ENCODE results near the gene ZBTB7C. TPM values are rescaled to one million over a fixed set of nuclear protein-coding genes. Genes with fewer than 3 reads are reported as not detected.
A peak's percentile ranks its signal among the peaks of the same experiment; 100 is the strongest.

The ZBTB7C gene
- total RNA-seq, 1 donor from 2014 or later: 0.78 TPM

- no peak for DNase-seq
These were observed 9.5 kb upstream of the ZBTB7C start for GRCh38 chr18:48418539-48419276.

- no peak for DNase-seq
These were observed 8.8 kb upstream of the ZBTB7C start for GRCh38 chr18:48417985-48418384.

GRCh38 chr18:48413342-48413741, 4.2 kb upstream of the ZBTB7C start:
- DNase-seq: no peak

GRCh38 chr18:48412339-48412929, 3.3 kb upstream of the ZBTB7C start:
- no peak for DNase-seq

- peak; percentile 83 for DNase-seq
These were observed 1.1 kb upstream of the ZBTB7C start for GRCh38 chr18:48410095-48410920.

GRCh38 chr18:48409591-48410094, 460 bp upstream of the ZBTB7C start:
- no peak for DNase-seq

- DNase-seq: no peak
These were observed 964 bp downstream of the ZBTB7C start for GRCh38 chr18:48408111-48408726.

GRCh38 chr18:48407358-48407757, 1.8 kb downstream of the ZBTB7C start:
- DNase-seq: no peak

- DNase-seq: no peak
These were observed 3.2 kb downstream of the ZBTB7C start for GRCh38 chr18:48405978-48406377.

- DNase-seq: no peak
These were observed 4.3 kb downstream of the ZBTB7C start for GRCh38 chr18:48404716-48405507.

- no peak for DNase-seq
These were observed 6.2 kb downstream of the ZBTB7C start for GRCh38 chr18:48402953-48403352.

- DNase-seq: no peak
These were observed 9.7 kb downstream of the ZBTB7C start for GRCh38 chr18:48399303-48400075.

GRCh38 chr18:48398074-48398473, 11.1 kb downstream of the ZBTB7C start:
- DNase-seq: no peak

GRCh38 chr18:48397021-48397420, 12.2 kb downstream of the ZBTB7C start:
- no peak for DNase-seq

GRCh38 chr18:48396561-48396960, 12.6 kb downstream of the ZBTB7C start:
- DNase-seq: no peak

GRCh38 chr18:48395646-48396045, 13.5 kb downstream of the ZBTB7C start:
- no peak for DNase-seq

- DNase-seq: no peak
These were observed 15.0 kb downstream of the ZBTB7C start for GRCh38 chr18:48394176-48394575.

GRCh38 chr18:48393776-48394175, 15.4 kb downstream of the ZBTB7C start:
- no peak for DNase-seq

GRCh38 chr18:48393170-48393569, 16.0 kb downstream of the ZBTB7C start:
- DNase-seq: no peak

GRCh38 chr18:48392268-48392667, 16.9 kb downstream of the ZBTB7C start:
- no peak for DNase-seq

- DNase-seq: no peak
These were observed 17.3 kb downstream of the ZBTB7C start for GRCh38 chr18:48391868-48392267.
